ENCODE results near the gene HOXA2.

The HOXA2 gene

DNA sequence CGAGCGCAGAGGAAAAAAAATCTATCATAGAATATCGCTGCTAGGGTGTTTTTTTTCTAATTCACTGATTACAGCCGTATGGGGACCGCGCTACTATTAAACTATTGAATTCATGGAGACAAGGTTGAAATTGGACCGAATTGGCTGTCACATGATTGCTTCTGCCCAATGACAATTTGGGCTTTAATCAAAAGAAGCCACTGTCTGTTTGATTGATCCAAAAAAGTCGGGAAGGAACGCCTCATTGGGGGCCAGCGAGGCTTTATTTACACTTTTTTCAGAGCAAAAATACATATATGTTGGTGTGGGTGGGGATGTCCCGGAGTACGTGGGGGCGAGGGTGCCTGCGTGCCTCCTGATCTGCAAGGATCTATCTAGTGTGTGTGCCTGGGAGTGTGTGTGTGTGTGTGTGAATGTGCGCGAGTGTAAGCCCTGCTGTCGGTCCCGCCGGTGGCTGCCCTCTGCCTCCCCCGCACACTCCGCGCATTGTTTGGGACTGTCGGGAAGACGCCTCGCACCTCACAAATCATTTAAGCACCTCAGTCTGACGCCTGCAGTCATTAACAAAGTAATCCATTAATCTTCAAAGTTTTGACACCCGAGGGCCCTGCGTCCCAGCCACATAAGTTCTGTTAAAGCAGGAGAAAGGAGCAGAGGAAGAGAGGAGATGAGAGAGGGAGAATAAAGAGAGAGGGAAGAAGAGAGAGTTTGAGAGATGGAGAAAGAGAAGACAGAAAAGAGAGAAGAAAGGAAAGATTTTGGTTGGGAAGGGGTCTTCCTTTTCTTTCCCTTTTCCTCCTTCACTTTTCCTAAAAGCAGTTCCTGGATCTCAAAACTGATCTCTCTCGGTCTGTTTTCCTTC lies at the start of gene HOXA2:
Gene HOXA2, minus strand, starts transcription at position 103 of the 862 bp plus-strand sequence. CDS start 183 bp downstream, outside the sequence.
- no peak for DNase-seq

DNA sequence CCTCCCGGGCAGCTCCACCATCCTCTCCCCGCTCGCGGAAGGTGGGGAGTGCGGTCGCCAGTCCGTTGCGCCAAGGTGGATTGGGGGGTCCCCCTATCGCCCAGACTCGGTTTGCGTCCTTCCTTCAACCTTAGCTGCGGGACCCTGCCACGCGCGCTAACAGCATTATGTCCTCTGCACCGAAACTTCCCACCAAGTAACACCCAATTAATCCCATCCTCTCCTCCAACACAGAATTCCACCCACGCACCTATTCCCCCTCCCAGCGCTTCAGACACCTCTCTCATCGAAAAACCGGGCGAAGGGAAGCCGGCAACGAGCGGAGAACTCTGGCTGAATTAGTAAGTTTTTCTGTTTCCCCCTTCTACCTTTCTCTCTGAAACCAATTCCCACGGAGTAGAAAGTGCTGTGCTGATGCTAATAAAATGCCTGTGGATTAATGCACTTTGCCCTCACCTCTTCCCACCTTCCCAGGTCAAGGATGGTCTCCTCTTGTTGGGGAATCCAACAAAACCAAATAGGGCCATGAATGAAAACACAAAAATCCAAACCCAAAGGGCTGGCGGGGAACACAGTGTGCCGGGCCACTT lies 49.0 kb upstream of the HOXA2 start:
- DNase-seq = no peak

DNA sequence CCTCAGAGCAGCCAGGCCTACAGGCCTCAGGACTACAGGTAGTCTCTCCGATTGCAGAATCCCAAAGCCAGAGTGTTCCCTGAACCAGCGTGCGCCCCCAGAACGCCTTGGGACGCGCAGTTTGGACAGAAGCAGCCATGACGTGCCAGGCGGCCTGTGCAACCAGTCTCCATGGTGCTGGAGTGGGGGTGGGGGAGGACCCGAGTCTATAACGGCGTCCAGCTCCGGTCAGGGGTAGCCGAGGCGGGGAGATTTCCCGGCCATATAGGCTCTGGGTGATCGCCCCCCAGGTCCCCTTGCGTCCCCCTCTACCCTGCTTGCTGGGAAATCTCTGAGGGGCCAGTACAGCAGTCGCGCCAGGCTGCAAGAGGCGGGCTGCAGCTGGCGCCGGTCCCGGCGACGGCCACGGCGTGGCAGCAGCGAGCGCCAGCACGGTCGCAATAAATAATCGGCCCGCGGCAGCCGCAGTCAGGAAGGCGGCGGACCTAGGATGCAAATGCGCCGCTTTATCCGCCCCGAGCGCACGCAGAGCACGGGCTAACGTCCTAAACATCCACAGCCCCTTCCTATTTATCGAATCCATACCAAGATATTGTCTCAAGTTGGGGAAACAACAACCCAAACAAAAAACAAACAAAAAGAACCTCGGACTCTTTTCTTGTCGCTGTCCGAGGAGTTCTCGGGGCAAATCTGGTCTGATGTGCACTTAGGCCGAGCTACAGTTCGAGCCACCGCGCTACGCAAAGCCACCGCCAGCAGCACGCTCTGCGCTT lies 48.3 kb upstream of the HOXA2 start:
- no peak for DNase-seq

DNA sequence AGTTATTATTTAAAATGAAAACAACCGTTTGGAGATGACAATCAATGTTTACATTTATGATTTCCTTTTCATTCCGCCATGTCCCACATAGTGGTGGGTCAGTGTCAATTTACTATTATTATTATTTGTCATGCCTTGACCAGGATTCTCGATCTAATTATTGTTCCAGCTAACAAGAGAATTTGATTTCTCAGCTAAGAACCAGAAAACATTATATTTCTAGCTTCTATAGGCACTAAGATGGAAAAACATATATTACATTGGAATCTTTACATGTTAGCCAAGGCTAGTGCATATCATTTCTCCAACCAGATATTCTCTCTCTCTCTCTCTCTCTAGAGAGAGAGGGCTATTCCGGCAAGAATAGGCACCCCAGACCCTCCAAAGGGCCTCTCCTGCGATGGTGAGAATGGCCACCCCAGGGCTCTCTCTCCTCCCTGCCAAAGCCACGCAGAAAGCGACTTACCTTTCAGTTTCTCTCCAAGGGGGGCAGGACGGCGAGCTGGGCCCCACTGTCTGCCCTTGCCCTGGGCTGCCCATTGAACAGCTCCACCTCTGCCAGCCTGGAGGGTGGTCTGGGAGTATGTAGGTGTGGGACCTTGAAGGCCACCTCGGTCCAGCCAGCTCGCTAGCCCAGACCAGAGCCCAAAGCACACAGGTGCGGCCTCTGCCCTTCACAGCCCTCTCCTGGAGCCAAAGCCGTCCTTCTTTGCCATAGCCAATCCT lies 47.5 kb upstream of the HOXA2 start:
- DNase-seq = no peak

DNA sequence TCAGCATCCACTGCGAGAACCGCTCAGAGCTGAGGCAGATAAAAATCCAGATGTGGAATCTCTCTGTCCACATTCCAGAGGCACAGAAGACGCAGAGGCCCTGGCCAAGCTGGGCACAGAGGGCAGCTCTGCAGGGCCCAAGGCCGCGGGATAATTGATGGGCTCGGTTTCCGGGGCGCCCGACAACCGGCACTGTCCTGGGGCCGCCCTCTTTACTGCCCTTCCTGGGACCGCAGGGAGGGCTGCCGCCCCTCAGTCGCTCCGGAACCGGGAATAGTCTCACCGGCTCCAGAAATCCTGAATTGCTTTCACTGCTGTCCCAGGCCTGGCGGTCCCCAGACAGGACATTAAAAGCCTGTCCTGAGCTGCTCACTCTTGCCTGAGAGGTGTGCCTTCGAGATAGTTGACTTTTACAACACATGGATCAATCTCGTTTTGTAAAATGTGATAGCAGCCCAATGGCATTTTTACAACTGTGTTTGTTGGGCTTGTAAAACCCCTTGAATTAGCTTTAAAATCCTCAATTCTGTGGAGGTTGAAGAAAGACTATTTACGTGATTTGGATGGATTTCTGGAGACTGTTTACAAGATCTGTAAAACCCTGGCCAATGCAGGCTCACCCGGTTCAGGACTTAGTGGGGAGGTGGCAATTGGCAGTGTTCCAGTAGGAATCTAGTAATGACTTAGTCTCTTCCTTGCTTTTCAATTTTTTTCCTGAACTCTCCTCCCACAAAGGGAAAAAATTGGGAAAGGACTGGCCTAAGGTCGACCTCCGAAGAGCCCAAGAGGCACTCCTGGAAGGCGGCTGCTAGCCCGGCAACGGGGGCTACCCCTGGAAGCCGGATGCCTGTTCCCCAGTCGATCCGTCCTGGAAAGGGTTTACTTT lies 46.5 kb upstream of the HOXA2 start:
- no peak for DNase-seq

DNA sequence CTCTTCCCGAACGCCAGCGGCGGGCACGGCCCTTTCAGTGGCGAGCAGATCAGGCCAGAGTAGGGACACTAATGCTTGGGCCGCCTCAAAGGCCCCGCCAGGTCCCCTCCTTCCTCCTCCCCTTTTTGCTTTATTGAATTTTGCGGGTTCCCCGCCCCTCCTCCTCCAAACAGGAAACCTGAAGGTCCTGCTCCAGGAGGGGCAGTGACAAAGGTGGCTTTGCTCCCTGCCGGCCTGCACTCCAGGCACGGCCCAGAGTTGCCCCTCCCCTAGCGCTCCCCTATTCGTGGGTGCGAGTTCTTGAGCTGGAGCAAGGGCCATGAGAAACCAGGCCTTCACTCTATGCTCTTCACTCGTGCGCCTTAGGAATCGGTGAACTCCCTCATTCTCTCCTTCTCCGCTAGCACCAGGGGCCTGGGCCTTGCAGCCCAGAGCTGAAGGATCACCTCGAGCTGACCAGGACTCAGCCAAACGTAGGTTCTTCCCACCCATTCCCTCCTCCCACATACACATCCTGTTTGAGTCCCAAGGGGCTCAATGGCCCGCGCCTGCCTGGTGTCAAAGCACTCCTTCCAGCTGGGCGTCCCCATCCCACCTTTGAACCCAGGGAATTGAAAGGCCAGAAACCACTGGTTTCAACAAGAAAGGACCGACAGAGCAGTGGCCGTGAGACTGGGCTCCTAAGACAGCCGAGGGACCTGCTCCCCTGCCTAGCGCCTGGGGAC lies 45.7 kb upstream of the HOXA2 start:
- no peak for DNase-seq

DNA sequence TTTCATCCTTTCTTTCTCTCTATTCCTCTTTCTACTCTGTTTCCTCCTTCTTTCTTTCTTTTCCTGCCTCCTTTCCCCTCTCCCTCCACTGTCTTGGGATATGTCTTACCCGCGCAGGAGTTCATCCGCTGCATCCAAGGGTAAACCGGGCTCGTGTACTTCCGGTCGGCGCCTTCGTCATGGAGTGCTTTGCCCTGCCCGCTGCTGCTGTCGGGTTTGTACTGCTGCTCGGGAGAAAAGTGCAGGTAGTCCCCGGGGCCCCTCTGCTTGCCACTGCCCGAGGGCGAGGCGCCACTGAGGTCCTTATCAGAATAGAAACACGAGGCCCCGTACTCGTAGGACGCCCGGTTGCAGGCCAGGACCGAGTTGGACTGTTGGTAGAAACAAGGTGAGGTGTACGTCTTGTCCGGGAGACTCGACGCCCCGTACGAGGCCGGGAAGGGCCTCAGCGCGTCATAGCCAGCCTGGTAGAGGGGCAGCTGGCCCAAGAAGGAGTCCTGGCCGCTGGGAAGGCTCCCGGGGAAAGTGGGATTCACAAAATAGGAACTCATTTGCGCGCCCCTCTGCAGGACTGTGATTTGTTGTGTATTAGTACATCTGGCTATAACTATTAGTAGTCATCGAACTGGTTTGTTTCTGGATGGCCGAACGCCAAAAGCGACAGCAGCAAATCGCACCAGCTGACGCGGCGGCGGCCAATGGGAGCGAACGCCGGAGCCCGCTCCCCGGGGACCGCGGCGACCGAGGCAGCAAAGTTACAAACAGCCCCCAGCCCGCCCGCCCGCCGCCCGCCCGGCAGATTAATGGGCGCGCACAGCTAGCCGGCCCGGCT lies 44.9 kb upstream of the HOXA2 start, which contains the start of gene HOXA6:
Gene HOXA6, minus strand, starts transcription at position 576 of the 832 bp plus-strand sequence. Its CDS starts 25 bp downstream, at position 551.
- no peak for DNase-seq

DNA sequence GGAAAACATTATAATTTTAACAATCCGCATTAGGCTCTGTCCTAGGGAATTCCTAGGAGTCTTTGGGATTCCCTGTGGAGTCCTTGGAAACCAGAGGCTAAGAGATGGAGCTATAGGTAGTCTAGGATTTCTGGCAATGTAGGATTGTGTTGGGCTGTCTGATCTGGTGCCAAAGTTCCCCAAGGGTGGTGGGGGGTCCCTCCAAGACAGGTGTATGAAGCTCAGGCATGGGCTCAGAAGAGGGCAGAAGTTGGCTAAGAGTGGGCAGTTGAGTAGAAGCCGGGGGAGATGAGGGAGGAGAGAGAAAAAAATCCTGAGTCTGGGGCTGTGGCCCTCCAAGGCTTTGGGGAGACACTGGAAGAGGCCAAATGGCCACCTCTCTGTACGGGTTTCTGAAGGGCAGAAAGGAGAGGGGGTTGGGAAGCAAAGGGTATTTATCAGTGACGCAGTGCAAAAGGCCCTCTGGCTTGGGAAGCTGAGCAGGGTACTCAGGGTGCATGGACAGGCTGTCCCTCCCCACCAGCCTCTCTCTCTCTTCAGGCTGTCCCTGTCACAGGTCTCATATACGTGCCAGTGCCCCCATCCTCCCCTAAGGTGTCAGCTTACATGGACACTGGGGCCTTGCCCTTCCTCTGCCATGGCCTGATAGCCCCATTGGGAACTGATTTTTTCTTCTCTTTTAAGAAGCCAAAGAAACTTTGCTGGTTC lies 44.2 kb upstream of the HOXA2 start:
- DNase-seq = no peak

DNA sequence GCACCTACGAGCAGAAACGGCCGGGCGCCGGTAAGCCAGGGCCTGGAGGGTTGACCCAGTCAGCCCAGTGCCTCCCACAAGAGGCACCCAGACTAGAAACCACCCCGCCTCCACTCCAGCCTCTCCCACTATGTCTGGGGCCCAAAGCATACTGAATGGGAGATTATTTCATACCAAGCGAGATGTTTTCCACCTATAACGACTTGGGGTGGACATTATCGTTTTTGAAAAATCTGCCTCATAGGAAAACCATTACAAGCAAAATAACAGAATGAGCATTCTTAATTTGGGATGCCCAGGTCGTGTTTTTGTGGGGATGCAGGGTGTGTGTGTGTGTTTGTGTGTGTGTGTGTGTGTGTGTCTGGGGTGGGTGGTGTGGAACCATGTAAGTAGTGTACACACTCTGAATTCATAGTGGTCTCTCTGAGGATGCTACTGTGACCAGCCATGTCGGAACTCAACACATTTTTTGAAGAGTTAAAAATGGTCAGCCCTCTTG lies 43.5 kb upstream of the HOXA2 start:
- no peak for DNase-seq

DNA sequence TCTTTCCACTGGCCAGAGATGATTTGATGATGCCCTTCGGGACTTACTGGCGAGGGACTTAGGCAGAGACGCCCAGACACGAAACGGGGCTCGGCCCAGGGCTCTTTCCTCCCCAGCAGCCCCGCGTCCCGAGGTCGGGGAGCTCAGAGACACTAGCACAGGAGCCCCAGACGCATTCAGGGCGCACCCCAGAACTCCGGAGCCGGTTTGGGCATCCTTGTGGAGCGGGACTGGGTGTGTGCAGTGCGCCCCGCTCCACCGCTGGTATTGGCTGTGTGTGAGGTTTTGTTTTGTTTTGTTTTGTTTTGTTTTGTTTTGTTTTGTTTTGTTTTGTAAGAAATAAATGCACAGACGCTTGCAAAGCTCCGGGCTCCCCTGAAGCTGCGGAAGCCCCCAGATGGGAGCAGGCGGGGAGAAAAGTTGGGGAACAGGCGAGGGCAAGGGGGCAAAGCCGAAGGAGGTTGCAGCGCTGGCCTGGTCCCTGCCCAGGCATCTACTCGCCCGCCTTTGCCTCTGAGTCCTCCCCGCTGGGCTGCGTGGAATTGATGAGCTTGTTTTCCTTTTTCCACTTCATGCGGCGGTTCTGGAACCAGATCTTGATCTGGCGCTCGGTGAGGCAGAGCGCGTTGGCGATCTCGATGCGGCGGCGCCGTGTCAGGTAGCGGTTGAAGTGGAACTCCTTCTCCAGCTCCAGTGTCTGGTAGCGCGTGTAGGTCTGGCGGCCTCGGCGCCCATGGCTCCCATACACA lies 42.9 kb upstream of the HOXA2 start:
- DNase-seq = no peak

DNA sequence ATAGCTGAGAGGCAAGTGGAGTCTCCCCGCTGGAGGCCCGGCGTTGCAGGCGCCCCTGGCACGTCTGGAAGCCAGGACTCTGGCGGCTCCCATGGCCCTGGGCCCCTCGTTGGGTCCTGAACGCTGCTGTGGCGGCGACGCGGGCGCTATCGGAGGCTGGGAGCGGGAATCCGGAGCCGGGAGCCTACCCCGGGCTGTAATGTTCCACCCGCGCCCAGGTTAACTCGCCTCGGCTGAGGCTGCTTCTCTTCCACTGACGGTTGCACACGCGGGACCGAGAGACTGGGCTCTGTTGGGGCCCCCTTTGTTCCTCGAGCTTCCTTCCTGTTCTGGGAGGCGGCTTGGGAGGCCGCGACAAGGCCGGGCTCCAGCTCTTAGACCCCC lies 42.3 kb upstream of the HOXA2 start:
- no peak for DNase-seq

DNA sequence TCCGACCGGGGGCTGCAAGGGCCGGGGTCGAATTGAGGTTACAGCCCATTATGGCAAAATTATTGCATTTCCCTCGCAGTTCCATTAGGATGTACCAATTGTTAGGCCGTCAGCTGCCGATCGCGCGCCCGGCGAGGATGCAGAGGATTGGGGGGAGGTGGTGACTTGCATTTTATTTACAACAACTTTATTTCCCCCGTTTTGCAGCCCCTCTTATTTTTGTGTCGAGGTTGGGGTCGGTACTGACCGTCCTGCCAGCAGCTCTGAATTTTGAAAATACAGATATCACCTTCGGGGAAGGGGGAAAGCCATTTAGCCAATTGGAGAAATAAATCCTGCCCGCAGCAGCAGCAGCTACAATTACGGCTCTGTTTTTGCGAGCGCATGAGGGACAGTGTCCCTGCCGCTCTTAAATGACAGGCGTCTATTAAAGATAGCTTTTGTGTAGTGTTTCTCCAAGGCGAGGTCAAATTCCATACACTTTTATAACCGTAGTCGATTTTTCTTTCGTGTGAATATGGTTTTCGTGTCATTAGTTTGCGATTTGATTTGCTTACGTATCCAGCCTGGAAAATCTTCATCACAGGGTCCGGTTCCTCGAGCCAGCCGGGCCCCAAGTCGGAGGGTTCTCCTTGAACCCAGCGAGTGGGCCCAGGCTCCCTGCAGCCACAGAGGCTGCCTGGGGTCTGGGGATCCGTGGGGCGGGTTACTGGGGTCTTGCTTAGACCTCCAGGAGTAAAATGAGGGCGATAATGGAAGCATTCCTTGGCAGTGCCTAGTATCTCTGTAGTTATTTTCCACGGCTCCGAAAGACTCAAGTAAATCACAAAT lies 41.7 kb upstream of the HOXA2 start:
- no peak for DNase-seq

DNA sequence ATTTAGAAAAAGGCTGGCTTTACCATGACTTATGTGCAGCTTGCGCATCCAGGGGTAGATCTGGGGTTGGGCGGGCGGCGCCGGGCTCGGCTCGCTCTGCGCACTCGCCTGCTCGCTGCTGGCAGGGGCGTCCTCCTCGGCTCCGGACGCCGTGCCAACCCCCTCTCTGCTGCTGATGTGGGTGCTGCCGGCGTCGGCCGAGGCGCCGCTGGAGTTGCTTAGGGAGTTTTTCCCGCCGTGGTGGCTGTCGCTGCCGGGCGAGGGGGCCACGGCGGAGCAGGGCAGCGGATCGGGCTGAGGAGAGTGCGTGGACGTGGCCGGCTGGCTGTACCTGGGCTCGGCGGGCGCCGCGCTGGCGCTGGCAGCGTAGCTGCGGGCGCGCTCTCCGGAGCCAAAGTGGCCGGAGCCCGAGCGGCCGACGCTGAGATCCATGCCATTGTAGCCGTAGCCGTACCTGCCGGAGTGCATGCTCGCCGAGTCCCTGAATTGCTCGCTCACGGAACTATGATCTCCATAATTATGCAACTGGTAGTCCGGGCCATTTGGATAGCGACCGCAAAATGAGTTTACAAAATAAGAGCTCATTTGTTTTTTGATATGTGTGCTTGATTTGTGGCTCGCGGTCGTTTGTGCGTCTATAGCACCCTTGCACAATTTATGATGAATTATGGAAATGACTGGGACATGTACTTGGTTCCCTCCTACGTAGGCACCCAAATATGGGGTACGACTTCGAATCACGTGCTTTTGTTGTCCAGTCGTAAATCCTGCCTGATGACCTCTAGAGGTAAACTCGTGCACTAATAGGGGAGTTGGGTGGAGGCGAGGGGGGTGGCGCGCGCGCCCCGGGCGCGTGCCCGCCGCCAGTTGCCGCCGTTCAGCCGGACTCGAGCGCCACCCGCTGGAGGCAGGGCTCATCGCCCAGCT lies 40.8 kb upstream of the HOXA2 start, which contains the start of gene HOXA5:
Gene HOXA5, minus strand, starts transcription at position 659 of the 927 bp plus-strand sequence. Its CDS starts 74 bp downstream, at position 585.
- DNase-seq = no peak

DNA sequence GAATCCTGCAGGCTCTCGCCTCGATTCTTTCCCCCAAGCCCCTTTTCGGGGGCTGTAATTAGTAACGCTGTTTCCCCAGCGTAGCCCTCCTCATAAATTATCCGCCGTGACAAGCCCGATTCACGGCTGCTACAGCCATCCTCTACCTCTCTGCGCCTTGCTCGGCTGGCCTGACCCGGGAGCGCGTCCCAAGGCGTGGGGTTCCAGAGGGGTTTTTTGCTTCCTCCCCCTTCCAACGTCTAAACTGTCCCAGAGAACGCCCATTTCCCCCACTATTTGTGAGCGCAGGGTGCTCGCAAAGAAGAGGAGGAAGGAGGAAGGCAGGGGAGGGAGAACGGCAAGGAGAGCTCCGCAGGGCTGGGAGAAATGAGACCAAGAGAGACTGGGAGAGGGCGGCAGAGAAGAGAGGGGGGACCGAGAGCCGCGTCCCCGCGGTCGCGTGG lies 40.1 kb upstream of the HOXA2 start:
- DNase-seq = no peak

DNA sequence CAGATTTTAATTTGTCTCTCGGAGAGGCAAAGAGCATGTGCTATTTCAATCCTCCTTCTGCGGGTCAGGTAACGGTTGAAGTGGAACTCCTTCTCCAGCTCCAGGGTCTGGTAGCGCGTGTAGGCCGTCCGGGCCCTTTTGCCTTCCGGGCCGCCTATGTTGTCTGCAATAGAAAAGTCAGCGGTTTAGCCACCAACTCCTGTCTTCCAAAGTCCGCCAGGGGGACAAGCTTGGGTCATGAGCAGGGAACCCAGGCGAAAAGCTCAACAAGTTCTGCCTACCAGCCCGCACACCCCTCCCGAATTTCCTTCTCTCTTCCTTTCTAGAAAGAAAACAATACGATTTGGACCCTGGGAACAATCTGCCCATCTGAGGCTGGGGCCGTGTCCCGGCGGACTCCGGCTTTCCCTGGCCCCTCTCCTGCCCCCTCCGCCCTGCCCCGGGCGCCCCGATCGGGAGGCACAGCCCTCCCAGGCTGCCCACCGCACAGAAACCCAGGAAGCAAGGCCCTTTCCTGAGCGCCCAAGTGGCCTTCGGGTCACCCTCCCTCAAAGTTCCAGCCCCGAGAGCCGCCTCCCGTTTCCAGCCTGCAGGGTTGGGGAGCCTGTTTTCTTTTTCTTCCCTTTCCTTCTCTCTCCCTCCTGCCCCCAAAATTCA lies 39.6 kb upstream of the HOXA2 start:
- no peak for DNase-seq
